NCI-H128 (cell line): ENCODE results near the gene ZNF440.
"Not testable (repeated sequence)": the region's sequence is repeated elsewhere in the genome, so short reads cannot be mapped to it uniquely, and the experiment has no call there.

Source experiments
- DNase-seq: peaks from one replicate; lab custom pipeline; 2025; ENCODE audit not compliant: unreplicated experiment; lab: John Stamatoyannopoulos, UW

The ZNF440 gene

DNA sequence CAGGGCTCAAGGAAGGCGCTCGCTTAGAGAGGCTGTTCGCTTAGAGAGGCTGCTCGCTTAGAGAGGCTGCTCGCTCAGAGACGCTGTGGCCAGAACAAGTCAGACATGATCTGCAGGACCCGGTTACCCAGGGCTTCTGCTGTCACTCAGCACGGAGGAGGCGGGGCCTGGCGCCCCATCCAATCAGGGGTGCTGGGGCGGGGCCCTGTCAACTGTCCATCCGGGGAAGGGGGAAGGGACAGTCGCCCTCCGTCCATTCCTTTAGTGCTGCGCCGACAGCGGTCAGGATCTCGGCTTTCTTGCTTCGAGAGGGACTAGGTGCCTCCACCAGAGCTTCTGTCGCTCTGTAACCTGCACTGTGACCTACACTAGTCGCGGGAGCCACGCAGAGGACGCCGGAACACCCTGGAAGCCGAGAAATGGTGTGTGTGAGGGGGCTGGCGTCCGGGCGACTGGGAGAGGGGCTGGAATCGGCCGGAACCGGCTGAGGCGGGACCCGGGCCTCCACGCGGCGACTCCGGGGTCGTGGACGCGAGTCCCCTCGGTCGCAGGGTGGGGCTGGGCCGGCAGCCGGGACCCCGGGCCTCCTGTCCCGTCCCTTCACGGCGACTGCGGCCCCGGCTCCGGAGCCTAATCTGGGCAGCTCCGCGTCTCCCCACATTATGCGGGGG is at the start of gene ZNF440:
Gene ZNF440 (plus strand): TSS at position 245 of the 671 bp plus-strand sequence. CDS start 175 bp downstream, at position 420.
- DNase-seq = peak; percentile 74

DNA sequence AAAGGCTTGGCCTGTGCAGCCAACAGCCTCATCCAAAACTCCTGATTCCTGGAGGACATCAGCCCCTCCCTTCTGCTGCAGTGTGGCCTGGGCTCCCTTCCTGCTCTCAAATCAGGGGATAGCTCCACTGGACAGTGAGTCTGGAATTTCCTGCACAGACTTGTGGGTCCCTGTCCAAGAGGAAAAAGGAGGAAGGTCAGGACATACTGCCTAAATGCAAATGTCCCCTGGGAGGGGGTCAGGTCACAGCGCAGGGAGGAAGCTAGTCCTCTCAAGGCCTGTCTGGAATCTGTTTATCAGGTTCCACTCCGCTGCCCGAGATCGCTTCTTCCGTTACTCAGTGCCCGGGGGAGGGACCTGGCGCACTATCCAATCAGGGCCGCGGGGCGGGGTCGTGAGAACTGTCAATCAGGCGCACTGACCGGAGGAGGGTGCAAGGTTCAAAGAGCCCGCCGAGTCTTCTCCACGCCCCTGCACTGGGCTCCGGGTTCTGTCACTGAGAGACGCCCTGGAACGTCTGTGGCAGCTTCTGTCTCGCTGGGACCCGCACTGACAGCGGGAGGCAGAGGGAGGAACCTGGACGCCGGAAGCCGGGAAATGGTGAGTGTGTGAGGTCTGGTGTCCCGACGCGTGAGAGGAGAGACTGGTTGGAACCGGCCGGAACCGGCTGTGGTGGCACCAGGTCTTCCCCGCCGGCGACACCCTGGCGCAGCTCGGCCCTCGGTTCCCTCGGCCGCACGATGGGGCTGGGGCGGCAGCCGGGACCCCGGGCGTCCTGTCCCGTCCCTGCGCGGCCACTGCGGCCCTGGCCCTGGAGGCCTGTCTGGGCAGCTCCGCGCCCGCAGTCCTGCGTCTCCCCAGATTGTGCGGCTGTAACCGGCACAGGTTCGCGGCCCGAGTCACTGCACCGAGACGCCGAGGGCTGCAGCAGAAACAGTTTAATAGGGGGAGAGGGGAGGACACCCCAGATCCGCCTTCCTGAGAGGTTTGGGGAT is 47.2 kb upstream of the ZNF440 start, which contains the start of gene ZNF441:
Gene ZNF441 (plus strand): TSS at position 404 of the 995 bp plus-strand sequence. CDS start 194 bp downstream, at position 598.
- peak; percentile 89 for DNase-seq

DNA sequence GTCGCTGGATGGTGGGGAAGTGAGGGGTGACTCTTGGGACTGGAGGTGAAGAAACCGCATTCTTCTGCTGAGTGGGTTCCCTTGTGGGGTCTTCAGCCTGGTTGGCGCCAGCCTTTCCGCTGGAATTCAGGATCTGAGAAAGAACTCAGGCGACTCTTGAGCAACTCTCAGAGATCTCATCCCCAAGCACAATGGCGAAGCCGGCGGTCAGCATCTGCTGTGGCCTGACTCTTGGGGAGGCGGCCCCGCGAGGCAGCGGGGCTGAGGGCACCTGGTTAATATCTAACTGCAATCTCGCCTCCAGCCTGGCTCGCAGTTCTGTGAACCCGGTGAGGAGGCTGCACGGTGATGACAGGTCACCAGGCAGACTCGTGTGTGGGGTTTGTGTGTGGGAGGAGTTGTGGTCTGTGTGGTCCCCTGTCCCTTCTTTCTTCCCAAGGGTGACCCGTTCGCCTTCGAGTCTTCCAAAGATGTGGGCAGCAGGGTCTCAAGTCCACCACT is 46.4 kb upstream of the ZNF440 start:
- no peak for DNase-seq

DNA sequence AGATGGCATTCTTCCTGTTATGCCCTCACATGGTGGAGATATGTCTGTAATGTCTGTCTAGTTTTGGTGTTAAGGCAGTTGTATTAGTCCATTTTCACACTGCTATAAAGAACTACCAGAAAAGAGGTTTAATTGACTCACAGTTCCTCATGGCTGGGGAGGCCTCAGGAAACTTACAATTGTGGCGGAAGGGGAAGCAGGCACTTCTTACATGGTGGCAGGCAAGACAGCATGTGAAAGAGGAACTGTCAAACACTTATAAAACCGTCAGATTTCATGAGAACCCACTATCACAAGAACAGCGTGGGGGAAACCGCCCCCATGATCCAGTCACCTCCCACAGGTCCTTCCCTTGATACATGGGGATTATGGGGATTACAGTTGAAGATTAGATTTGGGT is 44.1 kb upstream of the ZNF440 start:
- no peak for DNase-seq

DNA sequence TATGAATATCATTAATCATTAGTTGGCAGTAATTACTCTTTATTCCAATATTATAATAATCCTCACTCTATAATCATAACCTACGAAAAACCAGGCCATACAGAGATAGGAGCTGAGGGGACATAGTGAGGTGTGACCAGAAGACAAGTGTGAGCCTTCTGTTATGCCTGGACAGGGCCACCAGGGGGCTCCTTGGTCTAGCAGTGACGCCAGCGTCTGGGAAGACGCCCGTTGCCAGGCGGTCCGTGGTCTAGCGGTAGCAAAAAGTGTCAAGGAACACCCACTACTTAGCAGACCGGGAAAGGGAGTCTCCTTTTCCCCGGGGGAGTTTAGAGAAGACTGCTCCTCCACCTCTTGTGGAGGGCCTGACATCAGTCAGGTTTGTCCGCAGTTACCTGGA is 42.6 kb upstream of the ZNF440 start:
- not testable (repeated sequence) for DNase-seq

DNA sequence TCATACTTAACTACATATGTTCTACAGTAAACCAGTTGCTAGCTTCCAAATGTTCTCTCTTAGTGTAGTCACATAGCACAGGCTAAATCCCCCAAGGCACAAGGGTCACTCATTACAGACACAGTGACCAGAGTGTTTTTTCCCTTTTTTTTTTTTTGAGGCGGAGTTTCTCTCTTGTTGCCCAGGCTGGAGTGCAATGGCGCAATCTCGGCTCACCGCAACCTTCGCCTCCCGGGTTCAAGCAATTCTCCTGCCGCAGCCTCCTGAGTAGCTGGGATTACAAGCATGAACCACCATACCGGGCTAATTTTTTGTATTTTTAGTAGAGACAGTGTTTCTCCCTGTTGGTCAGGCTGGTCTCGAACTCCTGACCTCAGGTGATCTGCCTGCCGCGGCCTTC is 37.4 kb upstream of the ZNF440 start:
- DNase-seq = not testable (repeated sequence)

DNA sequence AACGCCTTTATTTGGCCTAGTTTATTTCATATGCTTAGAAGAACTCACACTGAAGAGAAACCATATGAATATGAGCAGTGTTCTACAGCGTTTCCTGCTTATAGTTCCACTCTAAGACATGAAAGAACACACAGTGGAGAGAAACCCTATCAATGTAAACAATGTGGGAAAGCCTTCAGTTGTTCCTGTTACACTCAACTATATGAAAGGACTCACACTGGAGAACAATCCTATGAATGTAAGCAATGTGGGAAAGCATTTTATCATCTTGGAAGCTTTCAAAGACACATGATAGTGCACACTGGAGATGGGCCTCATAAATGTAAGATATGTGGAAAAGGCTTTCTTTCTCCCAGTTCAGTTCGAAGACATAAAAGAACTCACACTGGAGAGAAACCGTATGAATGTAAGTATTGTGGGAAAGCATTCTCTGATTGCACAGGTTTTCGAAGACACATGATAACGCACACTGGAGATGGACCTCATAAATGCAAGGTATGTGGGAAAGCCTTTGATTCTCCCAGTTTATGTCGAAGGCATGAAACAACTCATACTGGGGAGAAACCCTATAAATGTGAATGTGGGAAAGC is 33.5 kb upstream of the ZNF440 start:
- no peak for DNase-seq

DNA sequence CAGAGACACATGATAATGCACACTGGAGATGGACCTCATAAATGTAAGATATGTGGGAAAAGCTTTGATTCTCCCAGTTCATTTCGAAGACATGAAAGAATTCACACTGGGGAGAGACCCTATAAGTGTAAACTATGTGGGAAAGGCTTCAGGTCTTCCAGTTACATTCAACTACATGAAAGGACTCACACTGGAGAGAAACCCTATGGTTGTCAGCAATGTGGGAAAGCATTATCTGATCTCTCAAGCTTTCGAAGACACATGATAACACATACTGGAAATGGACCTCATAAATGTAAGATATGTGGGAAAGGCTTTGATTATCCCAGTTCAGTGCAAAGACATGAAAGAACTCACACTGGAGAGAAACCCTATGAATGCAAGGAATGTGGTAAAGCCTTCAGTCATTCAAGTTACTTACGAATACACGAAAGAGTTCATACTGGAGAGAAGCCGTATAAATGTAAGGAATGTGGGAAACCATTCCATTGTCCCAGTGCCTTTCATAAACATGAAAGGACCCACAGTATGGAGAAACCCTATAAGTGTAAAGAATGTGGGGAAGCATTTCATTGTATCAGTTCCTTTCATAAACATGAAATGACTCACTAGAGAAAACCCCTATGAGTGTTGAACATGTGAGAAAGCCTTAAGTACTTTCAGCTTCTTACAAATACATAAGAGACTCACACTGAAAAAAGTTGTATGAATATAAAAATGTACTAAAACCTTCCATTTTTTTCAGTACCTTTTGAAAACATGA is 32.6 kb upstream of the ZNF440 start:
- no peak for DNase-seq

DNA sequence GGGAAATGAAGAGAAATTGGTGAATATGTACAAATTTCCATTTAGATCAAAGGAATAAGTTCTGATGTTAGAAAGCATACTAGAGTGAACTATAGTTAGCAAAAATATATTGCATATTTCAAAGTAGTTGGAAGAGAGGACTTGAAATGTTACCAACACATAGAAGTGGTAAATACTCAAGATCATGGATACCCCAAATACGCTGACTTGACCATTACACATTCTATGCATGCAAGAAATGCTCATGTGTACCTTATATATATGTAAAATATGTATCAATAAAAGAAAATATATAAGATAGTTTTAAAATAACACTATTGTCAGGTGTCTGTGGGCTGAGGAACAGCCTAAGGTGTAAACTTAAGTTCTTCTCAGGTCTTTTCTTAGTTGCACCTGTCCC is 30.3 kb upstream of the ZNF440 start:
- DNase-seq = no peak

DNA sequence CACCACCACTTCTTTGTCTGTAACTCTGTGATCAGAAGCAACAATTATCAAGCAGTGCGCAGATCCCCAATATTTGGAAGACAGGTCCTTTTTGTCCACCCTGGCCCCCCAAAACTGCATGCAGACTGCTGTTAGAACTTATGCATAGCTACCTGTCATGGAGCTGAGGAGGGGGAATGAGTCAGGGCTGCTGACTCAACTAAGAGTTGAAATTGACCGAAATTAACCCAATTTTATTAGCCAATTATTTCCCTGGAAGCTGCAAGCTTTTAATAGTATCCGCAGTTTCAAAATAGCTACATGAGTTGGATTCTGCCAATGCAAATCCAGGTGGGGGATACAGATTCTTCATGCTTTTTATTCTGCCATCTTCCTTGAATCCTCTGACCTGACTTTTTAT is 29.7 kb upstream of the ZNF440 start:
- DNase-seq = no peak

DNA sequence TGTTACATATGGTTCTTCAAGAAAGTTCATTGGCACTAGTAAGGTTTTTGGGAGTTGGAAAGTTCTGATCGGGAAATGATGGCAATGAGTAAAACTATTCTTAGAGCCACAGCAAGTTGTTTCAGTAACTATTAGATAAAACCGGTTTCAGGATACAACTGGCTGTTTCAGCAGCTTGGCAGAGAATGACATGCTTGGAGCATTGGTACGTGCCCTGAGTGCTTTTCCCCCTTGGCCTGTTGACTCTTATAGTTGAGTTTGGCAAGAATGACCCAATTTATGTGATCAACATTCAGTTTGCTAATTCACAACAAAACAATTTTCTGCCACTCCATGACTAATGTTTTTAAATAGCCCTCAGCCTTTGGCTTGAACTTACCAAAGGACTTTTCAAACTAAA is 26.5 kb upstream of the ZNF440 start:
- no peak for DNase-seq

DNA sequence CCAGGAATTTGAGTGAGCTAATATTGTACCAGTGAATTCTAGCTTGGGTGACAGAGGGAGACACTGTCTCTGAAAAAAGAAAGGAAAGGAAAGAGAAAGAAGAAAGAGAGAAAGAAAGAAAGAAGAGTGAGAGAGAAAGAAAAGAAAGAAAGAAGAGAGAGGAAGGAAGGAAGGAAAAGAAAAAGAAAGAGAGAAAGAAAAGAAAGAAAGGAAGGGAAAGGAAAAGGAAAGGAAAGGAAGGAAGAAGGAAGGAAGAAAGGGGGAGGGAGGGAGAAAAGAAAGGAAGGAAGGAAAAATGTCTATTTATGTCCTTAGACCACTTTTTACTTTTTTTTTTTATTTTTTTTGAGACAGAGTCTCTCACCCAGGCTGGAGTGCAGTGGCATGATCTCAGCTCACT is 21.1 kb upstream of the ZNF440 start:
- DNase-seq = no peak

DNA sequence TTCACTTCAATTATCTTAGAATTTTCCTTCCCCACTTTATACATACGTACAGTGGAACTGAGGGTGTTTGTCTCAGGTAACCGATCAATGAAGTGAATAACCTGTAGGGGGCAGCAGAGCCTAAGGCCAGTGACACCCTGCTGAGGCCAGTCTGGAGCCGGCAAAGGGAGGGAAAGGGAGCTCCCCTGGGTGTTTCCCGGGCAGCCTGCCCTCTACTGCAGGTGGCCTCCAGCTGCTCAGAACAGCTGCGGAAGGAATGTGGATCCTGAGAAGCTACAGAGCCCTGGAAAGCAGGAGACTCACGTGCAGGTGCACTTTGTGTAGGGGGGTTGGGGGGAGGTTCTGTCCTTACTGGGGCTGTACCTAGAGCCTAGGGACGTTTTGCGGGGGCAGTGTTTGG is 16.6 kb upstream of the ZNF440 start:
- DNase-seq = peak; percentile 79

DNA sequence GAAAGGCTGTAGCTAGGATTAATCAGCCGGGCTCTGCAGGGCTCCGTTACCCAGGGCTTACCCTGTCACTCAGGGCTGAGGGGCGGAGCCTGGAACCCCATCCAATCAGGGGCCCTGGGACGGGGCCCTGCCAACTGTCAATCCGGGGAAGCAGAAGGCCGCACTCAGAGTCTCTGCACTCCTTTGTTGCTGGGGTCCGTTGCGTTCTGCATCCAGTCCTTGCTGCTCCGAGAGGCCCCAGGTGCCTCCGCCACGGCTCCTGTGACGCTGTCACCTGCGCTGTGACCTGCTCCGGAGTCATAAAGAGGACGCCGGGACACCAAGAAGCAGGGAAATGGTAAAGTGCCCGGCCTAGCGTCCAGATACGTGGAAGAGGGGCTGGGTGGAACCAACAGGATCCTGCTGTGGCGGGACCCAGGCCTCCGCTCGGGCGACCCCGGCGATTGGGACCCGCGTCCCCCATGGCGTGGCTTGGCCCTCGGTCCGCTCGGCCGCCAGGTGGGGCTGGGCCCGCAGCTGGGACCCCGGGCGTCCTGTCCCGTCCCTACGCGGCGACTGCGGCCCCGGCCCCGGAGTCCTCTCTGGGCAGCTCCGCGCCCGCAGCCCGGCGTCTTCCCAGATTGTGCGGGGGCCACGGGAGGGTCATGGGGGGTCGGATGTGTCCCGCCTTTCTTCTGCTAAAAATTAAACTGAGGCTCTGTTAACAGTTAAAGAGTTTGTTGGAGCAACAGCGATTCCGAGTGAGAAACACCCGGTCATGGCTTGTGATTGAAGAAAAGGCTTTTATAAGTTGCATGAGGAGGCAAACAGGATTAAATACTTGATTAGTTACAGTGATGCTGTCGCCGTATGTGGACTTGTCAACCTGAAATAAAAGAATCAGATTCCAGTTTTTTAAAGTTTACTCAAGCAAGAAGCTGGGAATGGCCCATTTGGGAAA is 15.4 kb upstream of the ZNF440 start, which contains the start of gene ZNF491:
Gene ZNF491 (plus strand): TSS at position 133 of the 940 bp plus-strand sequence. CDS start 7,431 bp downstream, outside the sequence.
- DNase-seq = peak; percentile 89

DNA sequence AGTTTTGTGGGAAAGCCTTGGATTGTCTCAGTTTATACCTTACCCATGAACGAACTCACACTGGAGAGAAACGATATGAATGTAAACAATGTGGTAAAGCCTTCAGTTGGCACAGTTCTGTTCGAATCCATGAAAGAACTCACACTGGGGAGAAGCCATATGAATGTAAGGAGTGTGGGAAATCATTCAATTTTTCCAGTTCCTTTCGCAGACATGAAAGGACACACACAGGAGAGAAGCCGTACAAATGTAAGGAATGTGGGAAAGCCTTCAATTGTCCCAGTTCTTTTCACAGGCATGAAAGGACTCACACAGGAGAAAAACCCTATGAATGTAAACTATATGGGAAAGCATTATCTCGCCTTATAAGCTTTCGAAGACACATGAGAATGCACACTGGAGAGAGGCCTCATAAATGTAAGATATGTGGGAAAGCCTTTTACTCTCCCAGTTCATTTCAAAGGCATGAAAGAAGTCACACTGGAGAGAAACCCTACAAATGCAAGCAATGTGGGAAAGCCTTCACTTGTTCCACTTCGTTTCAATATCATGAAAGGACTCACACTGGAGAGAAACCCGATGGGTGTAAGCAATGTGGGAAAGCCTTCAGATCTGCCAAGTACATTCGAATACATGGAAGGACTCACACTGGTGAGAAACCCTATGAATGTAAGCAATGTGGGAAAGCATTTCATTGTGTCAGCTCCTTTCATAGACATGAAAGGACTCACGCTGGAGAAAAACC is 7.5 kb upstream of the ZNF440 start:
- no peak for DNase-seq

DNA sequence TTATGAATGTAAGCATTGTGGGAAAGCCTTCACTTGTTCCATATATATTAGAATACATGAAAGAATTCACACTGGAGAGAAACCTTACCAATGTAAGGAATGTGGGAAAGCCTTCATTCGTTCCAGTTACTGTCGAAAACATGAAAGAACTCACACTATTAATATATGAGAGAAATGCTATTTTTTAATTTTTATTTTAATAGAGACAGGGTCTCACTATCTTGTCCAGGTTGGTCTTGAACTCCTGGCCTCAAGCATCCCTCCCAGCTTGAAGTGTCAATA is 7.0 kb upstream of the ZNF440 start:
- DNase-seq = no peak

DNA sequence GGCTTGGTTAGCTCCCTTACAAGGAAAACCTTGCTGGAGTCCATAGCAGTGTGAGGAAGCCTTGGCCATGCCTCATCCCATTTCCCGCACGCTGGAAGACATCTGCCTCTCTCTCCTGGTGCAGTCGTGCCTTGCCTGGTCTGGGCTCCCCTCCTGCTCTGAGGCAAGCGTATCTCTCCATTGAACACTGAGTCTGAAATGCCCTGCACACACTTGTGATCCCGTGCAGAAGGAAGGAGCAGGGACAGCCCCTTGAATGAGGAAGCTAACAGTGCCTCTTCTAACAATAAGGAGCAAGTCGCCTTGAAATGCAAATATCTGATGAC is 407 bp upstream of the ZNF440 start:
- DNase-seq = no peak

DNA sequence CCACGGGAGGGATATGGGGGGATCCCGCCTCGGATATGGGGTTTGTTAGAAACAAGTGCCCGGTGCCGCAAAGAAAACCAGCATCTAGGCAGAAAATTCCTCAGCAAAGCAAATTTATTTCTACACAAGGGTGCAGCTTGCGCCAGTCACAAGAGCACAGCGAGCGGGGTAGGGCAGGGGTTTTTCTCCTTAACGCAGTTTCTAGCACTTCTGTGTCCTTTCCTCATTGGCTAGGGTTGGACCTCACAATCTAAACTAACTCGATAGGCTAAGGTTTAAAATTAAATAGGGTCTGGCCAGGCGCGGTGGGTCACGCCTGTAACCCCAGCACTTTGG is 595 bp downstream of the ZNF440 start:
- no peak for DNase-seq

DNA sequence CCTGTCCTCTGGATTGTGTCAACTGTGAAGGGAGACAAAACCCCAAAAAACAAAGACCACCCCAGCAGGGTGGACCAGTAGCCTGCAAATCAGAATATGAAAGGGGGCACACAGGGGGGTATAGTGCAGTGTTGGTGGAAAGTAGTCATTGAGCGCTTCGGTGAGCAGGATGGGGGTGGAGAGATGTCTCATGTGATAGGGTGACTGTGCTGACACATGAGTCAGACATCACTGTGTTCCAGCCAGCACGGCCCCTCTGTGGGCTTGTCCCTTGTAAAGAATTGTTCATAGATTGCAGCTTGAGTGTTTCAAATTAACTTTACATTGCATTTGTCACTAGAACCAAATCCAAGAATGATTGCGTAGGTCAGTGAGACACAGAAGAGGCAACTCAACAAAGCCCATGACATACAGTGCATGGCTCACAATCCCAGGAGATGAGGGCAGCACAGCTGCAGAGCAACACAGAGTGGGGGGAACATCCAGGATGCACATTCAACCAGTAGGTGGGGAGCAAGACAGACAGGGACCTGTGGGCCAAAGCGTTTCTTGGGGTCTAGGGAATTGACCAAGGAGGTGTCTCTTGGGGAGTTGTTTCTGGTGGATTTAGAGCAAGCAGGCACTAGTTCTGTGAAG is 7.5 kb downstream of the ZNF440 start:
- DNase-seq = no peak
